GM12801 (cell line): ENCODE data around the gene SRPK1.

Source experiments
- CTCF ChIP-seq: IDR thresholded peaks from one replicate; pipeline ENCODE4 v1.5.1; 2011; ENCODE audit warnings: control low read depth; ENCODE audit not compliant: insufficient read length; ENCODE audit errors: extremely low read depth

The SRPK1 gene

GRCh38 chr6:35787266-35788218 is 133.4 kb downstream of the SRPK1 start:
- no peak for TF ChIP-seq CTCF

GRCh38 chr6:35786810-35787209 is 134.1 kb downstream of the SRPK1 start:
- no peak for TF ChIP-seq CTCF

GRCh38 chr6:35786272-35786671 is 134.6 kb downstream of the SRPK1 start:
- no peak for TF ChIP-seq CTCF

DNA sequence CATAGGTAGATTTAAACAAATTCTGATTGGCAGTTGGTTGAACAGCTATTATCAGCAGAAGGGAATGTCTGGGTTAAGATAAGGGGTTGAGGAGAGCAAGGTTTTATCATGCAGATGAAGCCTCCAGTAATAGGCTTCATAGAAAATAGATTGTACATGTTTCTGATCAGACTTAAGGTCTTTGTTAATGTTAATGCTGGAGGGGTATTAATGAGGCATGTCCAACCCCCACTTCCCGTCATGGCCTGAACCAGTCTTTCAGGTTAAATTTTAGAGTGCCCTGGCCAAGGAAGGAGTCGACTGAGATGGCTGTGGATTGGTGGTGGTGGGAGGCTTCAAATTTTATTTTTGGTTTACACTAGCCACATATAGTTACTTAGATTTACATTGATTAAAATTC is 136.7 kb downstream of the SRPK1 start:
- no peak for TF ChIP-seq CTCF
